Measurements from ENCODE around the gene LHX8.

Gene LHX8

GRCh38 chr1:75202751-75203150 is 68.6 kb downstream of the LHX8 start:
- TF ChIP-seq, protein P1, sequence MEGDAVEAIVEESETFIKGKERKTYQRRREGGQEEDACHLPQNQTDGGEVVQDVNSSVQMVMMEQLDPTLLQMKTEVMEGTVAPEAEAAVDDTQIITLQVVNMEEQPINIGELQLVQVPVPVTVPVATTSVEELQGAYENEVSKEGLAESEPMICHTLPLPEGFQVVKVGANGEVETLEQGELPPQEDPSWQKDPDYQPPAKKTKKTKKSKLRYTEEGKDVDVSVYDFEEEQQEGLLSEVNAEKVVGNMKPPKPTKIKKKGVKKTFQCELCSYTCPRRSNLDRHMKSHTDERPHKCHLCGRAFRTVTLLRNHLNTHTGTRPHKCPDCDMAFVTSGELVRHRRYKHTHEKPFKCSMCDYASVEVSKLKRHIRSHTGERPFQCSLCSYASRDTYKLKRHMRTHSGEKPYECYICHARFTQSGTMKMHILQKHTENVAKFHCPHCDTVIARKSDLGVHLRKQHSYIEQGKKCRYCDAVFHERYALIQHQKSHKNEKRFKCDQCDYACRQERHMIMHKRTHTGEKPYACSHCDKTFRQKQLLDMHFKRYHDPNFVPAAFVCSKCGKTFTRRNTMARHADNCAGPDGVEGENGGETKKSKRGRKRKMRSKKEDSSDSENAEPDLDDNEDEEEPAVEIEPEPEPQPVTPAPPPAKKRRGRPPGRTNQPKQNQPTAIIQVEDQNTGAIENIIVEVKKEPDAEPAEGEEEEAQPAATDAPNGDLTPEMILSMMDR (IDR thresholded peaks at IDR 0.05), result no peak

DNA sequence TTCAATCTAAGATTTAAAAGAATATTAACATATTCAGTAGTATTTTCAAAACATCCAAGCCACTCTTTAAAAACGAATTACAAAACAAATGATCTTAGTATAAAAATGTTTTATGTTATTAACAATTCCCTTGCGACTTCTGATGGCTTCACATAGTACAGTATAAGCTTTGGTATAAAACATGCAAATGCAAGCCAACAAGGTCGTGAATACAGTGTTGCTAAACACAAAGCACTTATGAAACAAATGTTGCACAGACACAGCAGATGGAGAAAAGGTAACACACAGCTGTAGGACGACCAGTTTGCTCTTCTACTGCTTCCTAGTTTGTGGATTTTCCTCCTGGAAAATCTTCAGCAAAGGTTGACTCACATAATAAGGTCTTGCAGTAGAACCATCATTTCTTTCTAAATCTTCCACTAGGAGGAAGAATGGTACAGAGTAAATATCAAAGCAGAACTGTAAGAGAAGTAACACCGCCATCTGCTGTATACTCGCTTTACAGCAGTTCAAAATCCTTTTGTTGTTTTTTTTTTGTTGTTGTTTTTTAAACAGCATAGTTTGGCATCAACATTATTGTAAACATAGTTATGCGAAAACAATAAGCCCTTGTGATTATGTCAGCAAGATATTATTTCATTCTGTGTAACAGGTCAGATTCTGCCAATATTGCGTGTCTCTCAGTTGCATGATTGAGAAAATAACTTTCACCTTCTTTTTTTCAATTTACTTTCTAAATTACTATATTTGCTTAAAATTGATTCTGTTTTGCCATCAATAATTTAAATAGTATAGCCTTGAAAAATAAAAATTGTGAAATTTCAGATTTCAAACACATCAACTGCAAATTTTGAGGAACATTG is 69.5 kb downstream of the LHX8 start:
- TF ChIP-seq, protein P1 (IDR thresholded peaks at IDR 0.05), result peak; percentile 81

GRCh38 chr1:75208862-75209261 is 74.7 kb downstream of the LHX8 start:
- TF ChIP-seq, protein P1 (IDR thresholded peaks at IDR 0.05), result no peak

Data from LNCAP (cell line).